ENCODE measurements around the gene KCNQ2.
A peak's percentile ranks its signal among the peaks of the same experiment; 100 is the strongest.

The KCNQ2 gene

DNA sequence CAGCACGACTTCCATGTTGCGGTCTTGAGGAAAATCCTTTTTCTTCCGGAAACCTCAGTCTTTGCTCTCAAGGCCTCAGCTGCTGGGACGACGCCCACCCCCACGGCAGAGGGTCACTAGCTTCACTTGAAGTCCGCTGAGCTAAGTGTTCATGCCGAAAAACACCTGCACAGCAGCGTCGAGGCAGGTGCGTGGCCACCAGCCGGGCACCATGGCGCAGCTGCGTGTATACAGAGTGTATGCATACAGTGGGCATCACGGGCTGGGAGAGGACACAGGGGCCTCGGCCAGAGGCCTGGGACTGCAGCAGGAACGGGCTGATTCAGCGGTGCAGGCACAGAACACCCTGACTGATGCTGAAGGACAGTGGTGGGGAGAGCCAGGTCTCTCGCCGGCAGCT lies 20.1 kb downstream of the KCNQ2 start:
- DNase-seq: no peak

DNA sequence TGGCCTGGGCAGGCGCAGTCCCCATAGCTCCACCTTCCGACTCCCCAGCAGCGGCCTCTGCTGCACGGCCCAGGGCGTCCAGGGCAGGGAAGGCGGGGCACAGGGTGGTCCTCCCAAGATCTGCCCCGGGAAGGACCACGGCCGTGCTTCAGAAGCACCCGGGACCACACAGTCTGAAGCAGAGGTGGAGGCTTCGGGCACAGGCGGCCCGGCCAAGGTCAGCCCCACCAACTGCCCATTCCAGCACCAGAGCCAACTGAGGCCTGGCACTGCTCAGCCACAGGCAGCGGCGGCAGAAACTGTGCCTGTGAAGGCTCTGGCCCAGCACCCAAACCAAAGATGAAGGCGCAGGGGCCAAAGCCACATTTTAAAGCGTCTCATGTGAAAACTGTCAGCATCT lies 20.6 kb downstream of the KCNQ2 start:
- no peak for DNase-seq

DNA sequence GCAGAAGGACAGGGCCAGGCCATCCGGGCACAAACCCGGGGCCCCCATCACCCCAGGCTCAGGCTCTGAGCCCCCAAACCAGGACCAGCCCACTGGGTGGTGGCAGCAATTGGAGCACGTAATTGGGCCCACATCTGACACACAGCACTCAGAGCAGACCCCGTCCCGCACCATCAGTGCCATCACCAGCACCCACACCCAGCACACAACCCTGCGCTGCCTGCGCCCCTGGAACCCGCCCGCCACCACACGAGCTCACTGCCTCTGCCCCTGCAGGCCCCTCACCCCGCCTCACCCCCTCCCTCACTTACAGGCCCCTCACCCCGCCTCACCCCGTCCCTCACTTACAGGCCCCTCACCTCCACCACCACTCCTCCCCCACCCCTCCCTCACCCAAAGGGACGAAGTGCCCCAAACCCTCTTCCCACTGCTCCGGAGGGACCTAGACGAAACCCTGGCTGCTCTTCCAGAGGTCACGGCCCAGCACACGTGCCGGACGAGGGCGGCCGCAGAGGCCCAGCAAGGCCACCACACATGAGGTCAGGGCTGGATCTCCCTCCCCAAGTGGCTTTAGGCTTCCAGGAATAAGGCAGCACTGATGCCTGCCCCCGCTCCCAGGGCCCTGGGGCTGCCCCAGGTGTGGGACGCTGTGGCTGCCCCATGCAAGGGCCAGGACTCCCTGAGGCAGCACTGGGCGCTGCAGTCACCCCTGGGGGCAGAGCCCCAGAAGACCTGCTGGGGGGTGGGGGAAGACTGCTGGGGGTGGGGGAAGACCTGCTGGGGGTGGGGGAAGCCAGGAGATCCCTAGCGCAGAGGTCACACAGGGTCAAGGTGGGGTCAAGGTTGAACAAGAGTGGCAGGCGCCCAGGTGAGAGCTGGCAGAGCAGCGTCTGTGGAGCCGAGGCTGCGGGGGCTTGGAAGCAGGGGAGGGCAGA lies 22.4 kb downstream of the KCNQ2 start:
- no peak for DNase-seq

DNA sequence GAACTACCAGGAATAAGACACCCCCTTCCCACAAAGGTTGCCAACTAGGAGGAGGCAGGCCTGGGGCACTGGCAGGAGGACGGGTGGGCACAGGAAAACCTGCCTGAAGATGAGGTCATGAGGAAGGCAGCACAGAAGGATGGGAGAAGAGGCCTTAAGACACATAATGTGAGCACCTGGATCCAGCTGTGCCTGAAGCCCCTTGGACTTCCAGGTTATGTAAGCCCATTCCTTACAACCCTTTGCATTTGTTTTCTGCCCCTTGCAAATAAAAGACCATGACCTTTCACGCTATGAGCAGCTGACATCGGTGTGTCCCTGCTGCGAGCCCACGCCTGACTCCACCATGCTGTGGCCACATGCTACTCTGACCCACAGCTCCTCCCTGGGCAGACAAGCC lies 23.4 kb downstream of the KCNQ2 start:
- DNase-seq: no peak

DNA sequence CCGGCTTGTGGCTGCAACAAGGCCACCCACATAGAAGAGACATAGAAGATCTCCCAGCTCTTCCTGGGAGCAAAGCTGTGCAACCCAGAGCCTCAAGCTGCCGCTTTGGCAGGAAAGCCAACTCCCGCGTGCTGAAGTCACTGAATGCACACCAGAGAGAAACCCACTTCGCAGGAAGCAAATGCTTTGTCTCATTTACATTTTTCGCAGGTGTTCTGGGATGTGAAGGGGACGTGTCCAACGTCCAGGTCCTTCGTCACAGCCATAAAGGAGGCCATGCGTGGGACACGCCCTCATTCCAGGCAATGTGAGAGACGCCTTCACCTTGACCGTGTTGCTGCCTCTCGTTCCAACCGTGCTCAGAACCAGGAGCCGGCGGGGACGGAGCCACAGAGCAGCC lies 24.4 kb downstream of the KCNQ2 start:
- no peak for DNase-seq

DNA sequence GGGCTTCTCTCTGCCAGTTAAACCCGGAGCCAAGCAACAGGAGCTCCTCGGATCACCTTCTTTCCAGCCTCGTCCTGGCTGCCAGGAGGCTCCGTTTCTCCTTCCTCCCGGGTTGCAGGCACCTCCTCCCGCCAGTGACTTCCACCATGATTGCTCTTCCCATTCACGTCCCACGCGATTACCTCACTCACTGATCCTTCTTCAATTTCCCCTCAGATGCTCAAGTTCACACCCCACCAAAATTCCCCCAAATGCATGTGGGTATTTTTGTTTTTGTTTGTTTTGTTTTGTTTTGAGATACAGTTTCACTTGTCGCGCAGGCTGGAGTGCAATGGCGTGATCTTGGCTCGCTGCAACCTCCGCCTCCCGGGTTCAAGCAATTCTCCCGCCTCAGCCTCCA lies 25.1 kb downstream of the KCNQ2 start:
- no peak for DNase-seq

DNA sequence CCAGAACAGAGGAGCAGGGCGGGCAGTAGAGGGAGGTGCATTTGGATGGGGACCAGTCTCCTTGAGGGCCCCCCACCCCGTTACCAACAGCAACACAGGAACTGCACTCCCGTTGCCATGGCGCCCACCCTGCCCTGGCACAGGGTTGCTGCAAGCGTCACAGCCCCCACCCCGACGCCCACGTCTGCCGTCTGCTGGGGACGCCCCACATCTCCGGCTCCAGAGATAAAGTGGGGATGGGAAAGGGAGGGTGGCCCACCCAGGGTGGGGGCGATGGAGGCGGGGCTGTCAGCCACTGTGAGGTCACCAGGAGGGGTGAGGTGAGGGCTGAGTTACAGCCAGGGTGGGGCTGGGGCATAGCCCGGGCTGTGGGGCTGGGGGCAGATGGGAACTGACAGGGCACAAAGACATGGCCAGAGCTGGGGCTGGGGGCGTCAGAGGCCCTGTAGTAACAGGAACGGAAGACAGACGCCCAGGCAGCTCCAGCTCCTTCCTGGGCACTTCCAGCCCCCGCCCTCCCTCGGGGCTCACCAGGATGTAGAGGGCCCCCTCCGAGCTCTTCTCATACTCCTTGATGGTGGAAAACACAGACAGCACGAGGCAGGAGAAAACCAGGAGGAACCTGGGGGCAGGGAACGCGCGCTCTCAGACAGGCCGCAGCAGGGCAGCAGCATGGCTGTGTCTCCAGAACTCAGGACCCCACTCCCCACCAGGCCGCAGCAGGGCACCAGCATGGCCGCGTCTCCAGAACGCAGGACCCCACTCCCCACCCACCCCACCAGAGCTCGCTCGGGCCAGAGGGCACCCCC lies 26.0 kb downstream of the KCNQ2 start:
- no peak for DNase-seq

DNA sequence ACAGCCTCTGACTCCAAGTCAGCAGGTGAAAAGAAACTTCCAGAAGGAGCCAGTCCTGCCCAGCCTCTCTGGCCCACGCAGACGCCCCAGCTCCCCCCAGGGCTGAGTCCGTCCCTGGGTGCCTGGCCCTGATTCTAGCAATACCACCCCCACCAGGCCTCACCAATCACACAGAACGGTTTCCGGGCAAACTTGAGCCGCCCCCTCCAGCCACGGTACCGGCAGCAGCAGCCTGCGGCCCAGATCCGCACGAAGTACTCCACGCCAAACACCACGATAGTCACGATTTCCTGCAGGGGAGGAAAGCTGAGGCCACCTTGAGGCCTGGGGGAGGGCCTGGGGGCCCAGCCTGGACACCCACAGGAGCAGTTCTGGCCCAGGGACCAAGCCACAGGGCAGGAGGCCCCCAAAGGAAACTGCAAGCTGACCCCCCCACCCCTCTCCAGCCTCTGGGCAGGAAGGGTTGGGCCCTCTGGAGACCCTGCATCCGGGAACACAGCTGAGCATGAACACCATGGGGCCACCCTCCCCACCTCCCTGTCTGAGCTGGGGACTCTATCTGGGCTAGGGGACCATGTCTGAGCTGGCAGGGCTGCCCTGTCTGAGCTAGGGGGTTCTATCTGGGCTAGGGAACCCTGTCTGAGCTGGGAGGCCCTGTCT lies 27.2 kb downstream of the KCNQ2 start:
- no peak for DNase-seq

DNA sequence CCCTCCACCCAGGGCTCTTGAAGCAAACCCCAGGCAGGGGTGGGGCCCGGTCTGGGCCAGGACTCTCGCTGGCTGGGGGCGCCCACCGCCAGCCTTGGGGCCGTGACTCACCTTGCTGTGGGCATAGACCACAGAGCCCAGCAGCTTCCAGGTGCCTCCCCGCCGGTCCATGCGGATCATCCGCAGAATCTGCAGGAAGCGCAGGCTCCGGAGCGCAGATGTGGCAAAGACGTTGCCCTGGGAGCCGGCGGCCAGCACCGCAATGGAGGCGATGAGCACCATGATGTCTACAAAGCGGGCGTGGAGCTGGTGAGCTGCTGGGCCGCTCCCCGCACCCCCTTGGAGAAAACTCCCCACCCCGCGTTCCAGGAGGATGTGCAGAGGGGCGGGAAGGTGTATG lies 27.9 kb downstream of the KCNQ2 start:
- no peak for DNase-seq

DNA sequence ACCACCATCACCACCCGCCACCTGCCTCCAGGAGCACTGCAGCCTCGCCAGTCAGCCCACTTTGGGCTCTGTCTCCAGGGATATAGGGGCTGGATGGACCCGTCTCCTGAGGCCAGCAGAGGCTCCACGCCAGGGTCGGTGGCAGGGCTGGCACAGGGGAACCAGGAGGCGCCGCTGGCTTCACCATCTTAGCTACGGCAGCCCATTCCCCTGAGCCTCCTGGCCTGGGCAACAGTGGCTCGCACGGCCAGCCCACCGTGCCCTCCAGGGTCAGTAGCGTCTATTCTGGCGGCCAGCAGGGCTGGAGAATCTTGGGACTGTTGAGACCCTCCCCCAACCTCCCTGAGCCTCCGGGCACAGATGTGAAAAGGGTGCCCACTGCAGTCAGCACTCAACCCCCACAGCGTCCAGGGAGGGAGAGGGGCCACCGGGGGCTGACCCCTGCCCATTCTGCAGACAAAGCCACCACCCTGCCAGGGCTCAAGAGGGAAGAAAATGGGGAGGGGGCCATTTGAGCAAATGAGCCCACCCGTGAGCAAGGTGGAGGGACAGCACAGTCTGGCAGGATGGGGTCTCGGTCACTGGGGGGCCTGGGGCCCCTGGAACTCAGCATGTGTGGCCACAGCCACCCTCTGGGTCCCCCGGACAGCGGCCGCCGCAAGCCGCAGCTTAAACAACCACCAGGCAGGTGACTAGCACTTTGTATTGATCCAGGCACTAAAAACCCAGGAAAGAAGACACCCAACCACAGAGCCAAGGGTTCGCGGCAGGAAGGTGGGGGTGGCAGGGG lies 28.7 kb downstream of the KCNQ2 start:
- no peak for DNase-seq

DNA sequence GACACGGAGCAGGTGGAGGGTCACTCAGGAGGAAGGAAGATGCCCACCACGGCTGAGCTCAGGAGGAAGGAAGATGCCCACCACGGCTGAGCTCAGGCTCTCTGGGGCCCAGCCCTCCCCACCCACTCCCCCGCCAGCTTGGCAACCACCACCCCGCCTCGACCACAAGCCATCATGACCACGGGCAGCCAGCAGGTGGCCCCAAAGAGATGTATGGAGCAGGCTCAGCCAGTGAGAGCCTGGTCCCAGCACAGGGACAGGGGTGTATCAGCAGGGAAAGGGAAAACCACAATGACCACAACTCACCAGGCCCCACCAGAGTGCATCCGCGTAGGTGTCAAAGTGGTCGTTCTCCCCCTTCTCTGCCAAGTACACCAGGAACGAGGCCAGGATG lies 30.4 kb downstream of the KCNQ2 start:
- DNase-seq: no peak

DNA sequence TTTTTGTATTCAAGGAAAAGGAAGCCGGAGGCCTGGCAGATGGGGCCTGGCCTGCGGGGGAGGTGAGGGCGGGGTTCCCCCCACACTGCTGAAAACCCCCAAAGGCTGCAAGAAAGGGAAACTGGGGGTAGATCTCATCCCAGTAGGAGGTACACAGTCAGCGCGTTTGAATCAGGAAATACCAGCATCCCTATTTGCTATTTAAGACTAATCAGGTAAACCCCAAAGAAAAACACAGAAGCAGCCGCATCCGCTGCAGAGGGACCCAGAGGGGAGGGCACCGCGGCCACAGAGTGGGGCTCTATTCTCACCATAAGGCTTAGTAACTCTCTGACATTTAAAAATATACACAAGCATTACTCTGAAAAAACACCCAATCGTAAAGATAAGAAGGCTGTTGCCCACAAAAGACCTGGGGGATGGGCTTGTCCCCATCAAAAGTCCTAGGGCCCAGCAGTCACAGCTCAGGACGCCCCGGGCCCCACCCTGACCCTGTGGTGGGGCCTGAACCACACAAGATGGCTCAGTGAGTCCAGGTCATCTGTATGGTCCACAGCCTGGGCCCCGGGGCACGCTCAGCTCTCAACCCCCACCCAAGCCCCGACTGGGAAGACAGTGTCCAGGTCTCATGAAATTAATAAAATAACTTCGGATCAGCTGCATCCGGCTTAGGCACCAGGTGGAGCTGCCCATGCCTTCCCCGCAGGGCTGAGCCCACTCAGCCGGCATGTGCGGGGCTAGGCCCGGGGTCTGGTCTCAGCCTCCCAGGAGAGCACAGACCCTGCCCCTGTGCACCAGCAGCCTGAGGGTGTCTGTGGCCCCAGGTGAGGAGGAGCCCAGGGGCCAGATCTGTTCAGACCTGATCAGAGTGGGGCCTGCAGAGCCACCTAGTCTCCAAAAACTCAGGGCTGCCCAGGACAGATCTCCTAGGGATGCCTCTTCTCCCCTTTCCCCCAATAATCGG lies 31.0 kb downstream of the KCNQ2 start:
- no peak for DNase-seq

DNA sequence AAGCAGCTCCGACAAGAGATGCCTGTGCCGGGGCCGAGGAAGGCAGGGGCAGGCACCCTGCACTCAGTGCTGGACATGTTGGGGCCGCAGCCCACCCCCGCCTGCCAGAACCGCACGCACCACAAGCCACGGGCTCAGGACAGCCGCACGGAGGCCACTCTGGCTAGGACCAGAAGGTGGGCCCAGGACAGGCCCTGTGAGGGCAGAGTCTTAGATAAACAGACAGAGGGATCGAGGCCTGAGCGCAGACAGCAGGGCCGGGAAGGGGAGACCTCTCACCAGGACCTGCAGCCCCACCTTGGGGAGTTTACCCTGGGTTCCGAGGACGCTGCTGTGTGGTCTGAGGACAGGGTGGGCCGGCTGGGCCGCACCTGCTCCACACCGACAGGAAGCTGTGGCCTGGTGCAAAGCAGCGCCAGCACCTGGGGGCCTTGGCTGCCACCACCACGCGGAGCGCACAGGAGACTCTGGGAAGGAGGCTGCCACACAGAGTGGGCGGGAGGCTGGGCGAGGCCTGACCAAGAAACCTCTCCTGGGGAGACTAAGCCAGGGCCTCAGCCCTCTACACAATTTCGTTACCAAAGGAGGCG lies 32.0 kb downstream of the KCNQ2 start:
- no peak for DNase-seq

DNA sequence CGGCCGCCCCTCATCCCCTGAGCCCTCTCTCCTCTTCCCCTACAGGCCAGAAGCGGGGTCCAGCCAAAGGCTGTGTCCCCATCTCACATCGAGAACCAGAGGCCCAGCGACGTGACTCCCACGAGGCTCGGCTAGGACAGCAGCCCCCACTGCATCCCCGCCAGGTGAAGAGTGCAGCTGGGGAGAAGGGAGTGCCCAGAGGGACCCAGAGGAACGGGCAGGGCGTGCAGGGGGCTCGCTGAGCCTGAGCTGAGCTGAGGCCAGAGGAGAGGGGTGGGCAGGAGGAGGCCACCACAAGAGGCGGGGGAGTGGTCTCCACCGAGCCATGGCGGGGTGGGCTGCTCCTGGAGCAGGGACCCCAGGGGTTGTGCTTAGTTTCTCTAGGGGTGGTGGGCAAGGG lies 32.6 kb downstream of the KCNQ2 start:
- DNase-seq: no peak

DNA sequence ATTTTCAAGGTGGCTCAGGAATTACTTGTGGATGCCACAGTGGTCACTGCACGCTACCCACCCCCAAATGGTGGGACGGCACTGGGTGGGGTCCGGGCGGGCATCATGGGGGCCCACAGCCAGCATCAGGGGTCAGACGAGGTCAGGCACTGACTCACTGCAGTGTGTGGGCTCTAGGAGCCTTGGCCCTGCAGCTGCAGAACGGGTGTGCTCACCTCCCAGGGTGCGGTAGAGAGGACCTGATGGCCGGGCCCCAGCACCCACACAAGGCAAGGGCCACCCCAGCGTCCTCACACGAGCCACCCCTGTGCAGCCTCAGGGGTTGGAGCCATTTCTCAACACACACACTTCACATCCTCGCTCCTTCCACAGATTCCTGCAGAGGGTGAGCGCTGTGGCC lies 34.3 kb downstream of the KCNQ2 start:
- no peak for DNase-seq

DNA sequence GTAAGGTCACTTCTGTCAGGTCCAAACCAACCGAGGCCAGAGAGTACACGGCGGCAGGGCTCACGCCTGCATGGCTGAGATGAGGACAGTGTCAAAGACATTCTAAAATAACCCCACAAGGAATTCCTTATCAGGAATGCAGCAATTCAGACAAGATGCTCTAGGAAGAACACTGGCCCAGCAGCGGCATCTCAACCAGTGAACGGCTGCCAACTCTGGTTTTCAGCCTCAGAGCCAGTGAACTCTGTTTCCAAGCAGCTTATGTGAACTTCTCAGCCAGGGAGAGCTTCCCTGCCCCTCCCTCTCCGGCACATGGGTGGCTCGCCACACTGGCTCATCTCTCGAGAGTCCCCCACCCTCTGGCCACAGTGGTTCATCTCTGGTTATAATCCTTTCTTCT lies 36.9 kb downstream of the KCNQ2 start:
- no peak for DNase-seq

DNA sequence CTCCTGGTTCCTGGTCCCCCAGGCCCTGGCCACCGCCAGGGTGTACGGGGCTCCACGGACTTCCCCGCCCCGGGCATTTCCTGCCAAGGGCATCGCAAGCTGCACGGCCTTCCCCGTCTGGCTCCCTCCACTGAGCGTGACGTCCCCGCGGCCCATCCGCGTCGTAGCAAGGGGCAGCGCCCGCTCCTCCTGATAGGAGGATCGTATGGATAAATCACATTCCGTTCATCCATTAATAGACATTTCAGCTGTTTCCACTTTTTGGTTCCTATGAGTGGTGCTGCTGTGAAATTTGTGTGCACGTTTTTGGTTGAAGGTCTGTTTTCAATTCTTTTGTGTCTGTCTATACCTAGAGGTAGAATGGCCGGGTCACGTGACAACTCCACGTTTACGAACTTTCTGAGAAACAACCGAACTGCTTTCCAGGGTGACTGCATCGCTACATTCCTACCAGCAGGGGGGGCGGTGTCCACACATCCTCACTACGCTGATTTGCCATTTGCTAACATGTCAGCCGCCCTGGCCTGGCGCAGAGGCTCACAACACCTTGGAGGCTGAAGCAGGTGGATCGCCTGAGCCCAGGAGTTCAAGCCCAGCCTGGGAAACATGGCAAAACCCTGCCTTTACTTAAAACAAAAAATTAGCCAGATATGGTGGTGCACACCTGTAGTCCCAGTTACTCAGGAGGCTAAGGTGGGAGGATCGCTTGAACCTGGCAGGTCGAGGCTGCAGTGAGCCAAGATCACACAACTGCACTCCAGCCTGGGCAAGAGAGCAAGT lies 37.7 kb downstream of the KCNQ2 start:
- DNase-seq: peak; percentile 29

DNA sequence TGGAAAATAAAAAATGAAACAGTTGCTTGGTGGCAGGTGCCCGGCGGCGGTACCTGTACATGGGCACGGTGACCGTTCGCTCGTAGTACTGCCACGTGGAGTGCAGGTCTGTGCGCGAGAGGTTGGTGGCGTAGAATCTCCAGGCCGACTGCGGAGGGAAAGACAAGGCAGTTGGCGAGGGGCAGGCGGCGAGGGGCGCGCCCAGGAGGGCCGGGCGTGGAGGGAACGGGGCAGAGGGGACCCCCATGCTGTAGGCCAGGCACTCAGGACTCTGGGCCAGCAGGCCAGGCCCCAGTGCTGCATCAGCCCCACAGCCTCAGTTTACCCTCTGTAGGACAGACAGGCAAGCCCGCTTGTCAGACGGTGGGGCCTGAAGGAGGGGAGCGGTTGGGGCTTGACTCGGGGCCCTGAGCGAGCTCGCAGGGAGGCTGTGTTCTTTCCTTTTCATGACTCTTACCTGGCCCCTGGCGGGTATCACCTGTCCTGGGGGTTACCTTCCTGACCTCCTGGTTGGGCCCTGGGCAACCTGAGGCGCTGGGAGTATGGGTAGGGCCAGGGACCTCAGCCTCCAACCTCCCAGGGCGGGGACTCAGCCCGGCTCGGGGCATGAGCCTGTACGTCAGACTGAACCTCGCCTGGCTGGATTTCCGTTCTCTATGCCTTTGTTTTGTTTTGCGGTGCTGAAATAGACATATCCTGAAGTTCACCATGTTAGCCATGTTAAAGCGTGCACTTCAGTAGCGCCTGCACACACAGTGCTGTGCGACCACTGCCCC lies 38.5 kb downstream of the KCNQ2 start:
- DNase-seq: no peak

DNA sequence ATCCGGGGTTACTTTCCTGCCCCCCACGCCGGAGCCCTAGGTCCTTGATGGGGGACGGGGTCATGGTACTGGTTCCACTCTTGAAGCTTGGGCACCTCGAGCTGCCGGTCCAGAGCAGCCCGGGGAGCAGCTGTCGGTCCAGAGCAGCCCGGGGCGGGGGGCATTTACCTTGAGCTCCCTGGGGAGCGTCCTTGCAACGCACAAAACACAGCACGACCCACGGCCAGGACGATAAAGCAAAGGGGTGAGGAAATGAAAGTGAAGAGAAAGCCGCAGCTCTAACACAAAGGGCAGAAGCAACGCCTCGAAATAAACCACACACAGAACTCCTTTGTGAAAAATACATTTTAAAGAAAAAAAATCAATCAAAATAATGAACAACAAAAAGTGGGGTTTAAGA lies 39.1 kb downstream of the KCNQ2 start:
- DNase-seq: no peak

Data from NCI-H2227 treated with DMSO at 0.1 percent for 48 hours (cell line).